HEK293 (cell line): Measurements from ENCODE around the gene CFAP97.
A peak's percentile ranks its signal among the peaks of the same experiment; 100 is the strongest.

Experiments used
- GLI4 ChIP-seq: fragments of 450-650 bp; formaldehyde crosslinking; IDR thresholded peaks from 2 replicates; pipeline ENCODE4 v1.5.1; 2016; ENCODE audit warnings: missing biosample characterization, missing genetic modification characterization
- HOXA7 ChIP-seq: sonication (generic); formaldehyde crosslinking; IDR thresholded peaks from 2 replicates; pipeline ENCODE4 v1.8.1; 2022; ENCODE audit warnings: missing genetic modification reagents, borderline replicate concordance
- IKZF3 ChIP-seq: fragments of 450-650 bp; IDR thresholded peaks from 2 replicates; pipeline ENCODE4 v1.5.0; 2018; ENCODE audit warnings: missing biosample characterization, mild to moderate bottlenecking, missing genetic modification characterization, moderate library complexity
- KLF16 ChIP-seq: fragments of 450-650 bp; formaldehyde crosslinking; IDR thresholded peaks from 2 replicates; pipeline ENCODE4 v1.5.1; 2017; ENCODE audit warnings: missing biosample characterization, missing genetic modification characterization
- MYNN ChIP-seq: fragments of 450-650 bp; formaldehyde crosslinking; IDR thresholded peaks from 2 replicates; pipeline ENCODE4 v1.5.1; 2016; ENCODE audit warnings: missing biosample characterization, missing genetic modification characterization, borderline replicate concordance
- OVOL3 ChIP-seq: fragments of 450-650 bp; formaldehyde crosslinking; IDR thresholded peaks from 2 replicates; pipeline ENCODE4 v1.5.1; 2016; ENCODE audit warnings: missing biosample characterization, missing genetic modification characterization
- PRDM1 ChIP-seq: fragments of 450-650 bp; formaldehyde crosslinking; IDR thresholded peaks from 2 replicates; pipeline ENCODE4; 2016; ENCODE audit warnings: missing biosample characterization, missing genetic modification characterization
- PRDM4 ChIP-seq: fragments of 450-650 bp; formaldehyde crosslinking; IDR thresholded peaks from 2 replicates; pipeline ENCODE4 v1.5.1; 2017; ENCODE audit warnings: missing biosample characterization, missing genetic modification characterization
- SALL2 ChIP-seq: fragments of 450-650 bp; formaldehyde crosslinking; IDR thresholded peaks from 2 replicates; pipeline ENCODE4 v1.5.0; 2017; ENCODE audit warnings: missing biosample characterization, mild to moderate bottlenecking, missing genetic modification characterization, borderline replicate concordance
- TRIM28 ChIP-seq: IDR thresholded peaks from 2 replicates; pipeline ENCODE4 v1.6.1; 2011; ENCODE audit warnings: low read length, control low read depth, borderline replicate concordance
- ZBTB44 ChIP-seq: fragments of 450-650 bp; IDR thresholded peaks from 2 replicates; pipeline ENCODE4 v1.5.1; 2018; ENCODE audit warnings: missing biosample characterization, mild to moderate bottlenecking, missing genetic modification characterization
- ZNF146 ChIP-seq: fragments of 450-650 bp; formaldehyde crosslinking; IDR thresholded peaks from 2 replicates; pipeline ENCODE4 v1.5.1; 2016; ENCODE audit warnings: missing biosample characterization, missing genetic modification characterization
- ZNF148 ChIP-seq: fragments of 450-650 bp; formaldehyde crosslinking; IDR thresholded peaks from 2 replicates; pipeline ENCODE4 v1.5.0; 2017; ENCODE audit warnings: missing biosample characterization, missing genetic modification characterization, borderline replicate concordance
- ZNF16 ChIP-seq: fragments of 450-650 bp; formaldehyde crosslinking; IDR thresholded peaks from 2 replicates; pipeline ENCODE4 v1.5.1; 2016; ENCODE audit warnings: low read depth, missing biosample characterization, missing genetic modification characterization
- ZNF211 ChIP-seq: fragments of 450-650 bp; formaldehyde crosslinking; IDR thresholded peaks from 2 replicates; pipeline ENCODE4 v1.5.1; 2016; ENCODE audit warnings: low read depth, missing biosample characterization, missing genetic modification characterization
- ZNF223 ChIP-seq: fragments of 450-650 bp; formaldehyde crosslinking; IDR thresholded peaks from 2 replicates; pipeline ENCODE4 v1.5.1; 2016; ENCODE audit warnings: missing biosample characterization, missing genetic modification characterization
- ZNF248 ChIP-seq: fragments of 450-650 bp; formaldehyde crosslinking; IDR thresholded peaks from 2 replicates; pipeline ENCODE4 v1.5.1; 2017; ENCODE audit warnings: missing biosample characterization, missing genetic modification characterization
- ZNF292 ChIP-seq: fragments of 450-650 bp; formaldehyde crosslinking; IDR thresholded peaks from 2 replicates; pipeline ENCODE4 v1.5.1; 2016; ENCODE audit warnings: low read depth, missing biosample characterization, missing genetic modification characterization, borderline replicate concordance
- ZNF335 ChIP-seq: fragments of 450-650 bp; formaldehyde crosslinking; conservative IDR thresholded peaks from 2 replicates; pipeline ENCODE4 v1.5.1; 2016; ENCODE audit warnings: missing biosample characterization, missing genetic modification characterization
- ZNF341 ChIP-seq: fragments of 450-650 bp; formaldehyde crosslinking; IDR thresholded peaks from 2 replicates; pipeline ENCODE4; 2016; ENCODE audit warnings: low read depth, missing biosample characterization, missing genetic modification characterization
- ZNF350 ChIP-seq: fragments of 450-650 bp; formaldehyde crosslinking; IDR thresholded peaks from 2 replicates; pipeline ENCODE4 v1.5.0; 2017; ENCODE audit warnings: missing biosample characterization, mild to moderate bottlenecking, missing genetic modification characterization
- ZNF391 ChIP-seq: fragments of 450-650 bp; formaldehyde crosslinking; IDR thresholded peaks from 2 replicates; pipeline ENCODE4 v1.5.1; 2016; ENCODE audit warnings: low read depth, missing biosample characterization, missing genetic modification characterization, borderline replicate concordance
- ZNF404 ChIP-seq: fragments of 450-650 bp; formaldehyde crosslinking; IDR thresholded peaks from 2 replicates; pipeline ENCODE4 v1.5.1; 2017; ENCODE audit warnings: missing biosample characterization, missing genetic modification characterization
- ZNF423 ChIP-seq: fragments of 450-650 bp; formaldehyde crosslinking; IDR thresholded peaks from 2 replicates; pipeline ENCODE4 v1.5.1; 2016; ENCODE audit warnings: missing biosample characterization, missing genetic modification characterization
- ZNF548 ChIP-seq: fragments of 450-650 bp; formaldehyde crosslinking; IDR thresholded peaks from 2 replicates; pipeline ENCODE4 v1.5.1; 2016; ENCODE audit warnings: missing biosample characterization, missing genetic modification characterization
- ZNF558 ChIP-seq: fragments of 450-650 bp; formaldehyde crosslinking; IDR thresholded peaks from 2 replicates; pipeline ENCODE4 v1.5.1; 2016; ENCODE audit warnings: missing biosample characterization, missing genetic modification characterization
- ZNF580 ChIP-seq: fragments of 450-650 bp; formaldehyde crosslinking; IDR thresholded peaks from 2 replicates; pipeline ENCODE4 v1.5.1; 2016; ENCODE audit warnings: missing biosample characterization, missing genetic modification characterization
- ZNF629 ChIP-seq: fragments of 450-650 bp; formaldehyde crosslinking; IDR thresholded peaks from 2 replicates; pipeline ENCODE4 v1.5.1; 2017; ENCODE audit warnings: missing biosample characterization, missing genetic modification characterization
- ZNF658 ChIP-seq: fragments of 450-650 bp; formaldehyde crosslinking; IDR thresholded peaks from 2 replicates; pipeline ENCODE4; 2016; ENCODE audit warnings: missing biosample characterization, missing genetic modification characterization
- ZNF785 ChIP-seq: fragments of 450-650 bp; formaldehyde crosslinking; IDR thresholded peaks from 2 replicates; pipeline ENCODE4 v1.5.1; 2016; ENCODE audit warnings: missing biosample characterization, missing genetic modification characterization
- ZNF792 ChIP-seq: fragments of 450-650 bp; formaldehyde crosslinking; IDR thresholded peaks from 2 replicates; pipeline ENCODE4 v1.5.1; 2016; ENCODE audit warnings: missing biosample characterization, missing genetic modification characterization
- ZSCAN18 ChIP-seq: fragments of 450-650 bp; formaldehyde crosslinking; IDR thresholded peaks from 2 replicates; pipeline ENCODE4 v1.5.1; 2016; ENCODE audit warnings: missing biosample characterization, missing genetic modification characterization
- ZSCAN5A ChIP-seq: fragments of 450-650 bp; formaldehyde crosslinking; IDR thresholded peaks from 2 replicates; pipeline ENCODE4 v1.5.1; 2016; ENCODE audit warnings: missing biosample characterization, missing genetic modification characterization

CFAP97 gene

GRCh38 chr4:185142912-185143600 is 60.7 kb downstream of the CFAP97 start, which contains the start of gene SLC25A4 (continued):
- TF ChIP-seq KLF16 (no peak), ZNF146 (no peak), GLI4 (tag by site-specific recombination) (no peak), ZNF629 (tag by site-specific recombination) (no peak), ZNF16 (tag by site-specific recombination) (no peak), ZBTB44 (tag by site-specific recombination) (no peak), ZNF423 (no peak), ZNF148 (tag by site-specific recombination) (no peak), MYNN (tag by site-specific recombination) (no peak), ZSCAN18 (no peak), ZNF792 (tag by site-specific recombination) (no peak), PRDM1 (tag by site-specific recombination) (no peak), ZNF223 (no peak), IKZF3 (no peak), ZNF335 (tag by site-specific recombination) (peak; percentile 76), PRDM4 (tag by site-specific recombination) (no peak), ZSCAN5A (tag by site-specific recombination) (no peak), ZNF658 (tag by site-specific recombination) (no peak), ZNF292 (tag by site-specific recombination) (no peak), ZNF248 (tag by site-specific recombination) (no peak), ZNF391 (tag by site-specific recombination) (no peak), HOXA7 (CRISPR knock-in tag) (no peak), ZNF341 (tag by site-specific recombination) (peak; percentile 85), OVOL3 (tag by site-specific recombination) (no peak), TRIM28 (no peak), SALL2 (tag by site-specific recombination) (no peak), ZNF785 (tag by site-specific recombination) (no peak), ZNF211 (tag by site-specific recombination) (no peak), ZNF404 (tag by site-specific recombination) (no peak), ZNF580 (tag by site-specific recombination) (no peak), ZNF558 (no peak), ZNF548 (no peak), ZNF350 (no peak)
